Spinal cord (tissue), 10 donors: ENCODE measurements around the gene AP3B2. TPM values are rescaled to one million over a fixed set of nuclear protein-coding genes. Genes with fewer than 3 reads are reported as not detected.

Experiments used
- DNase-seq, 6 donors: peaks; one replicate each; pipeline versions ENCODE4 v3.0.0 to v3.0.0-alpha.2; 2013 to 2015; ENCODE audit warnings: low spot score in 6 of 6, low read depth in 4 of 6
- H3K27ac ChIP-seq: one replicate; pipeline ENCODE4 v1.5.1; 2013; ENCODE audit warnings: low read depth, low read length, control low read depth
- H3K27me3 ChIP-seq: one replicate; pipeline ENCODE4 v1.6.1; 2013; ENCODE audit warnings: low read length; ENCODE audit not compliant: control insufficient read depth, insufficient read depth
- H3K36me3 ChIP-seq: one replicate; pipeline ENCODE4 v1.6.1; 2013; ENCODE audit warnings: low read length; ENCODE audit not compliant: control insufficient read depth, insufficient read depth
- H3K4me1 ChIP-seq: one replicate; pipeline ENCODE4 v1.6.1; 2013; ENCODE audit warnings: low read length; ENCODE audit not compliant: control insufficient read depth, insufficient read depth
- H3K4me3 ChIP-seq: one replicate; pipeline ENCODE4 v1.5.1; 2013; ENCODE audit warnings: low read depth, low read length, control low read depth
- H3K9me3 ChIP-seq: one replicate; pipeline ENCODE4 v1.6.1; 2013; ENCODE audit warnings: low read length; ENCODE audit not compliant: control insufficient read depth, insufficient read depth
- WGBS: methylation state at CpG from one replicate; pipeline ENCODE4 v1.1.5; 2013; ENCODE audit warnings: missing lambda C conversion rate; ENCODE audit not compliant: insufficient coverage; 5-methylcytosine and 5-hydroxymethylcytosine counted together
- polyA plus RNA-seq, 2 donors: library from polyadenylated mRNA; unstranded; fragments of 120-200 nt; gene quantifications; one replicate each; pipeline ENCODE4 v1.2.1, GENCODE V29; 2013; ENCODE audit not compliant: insufficient read length in 2 of 2
- total RNA-seq, 2 donors: library from RNA; depleted of rRNA in 1 of 2; stranded (reverse); fragments of 120-200 nt in 1 of 2; fragments of >200 nt in 1 of 2; gene quantifications; one replicate each; pipeline versions ENCODE4 v1.2.3 to v1.2.4, GENCODE V29; 2013 to 2014
- donor health status: healthy.

Gene AP3B2
- total and polyA plus RNA-seq, 4 donors = 19.3 to 138 (median 71.7) TPM

GRCh38 chr15:82677720-82678323 lies 31.9 kb downstream of the AP3B2 start:
- Histone ChIP-seq H3K27ac (no peak overlapping the region), H3K36me3 (peaks cover 34% of the 10 kb centered on the region), H3K9me3 (no peaks in the 10 kb centered on the region), H3K4me1 (peaks cover 13% of the 10 kb centered on the region), H3K27me3 (peaks cover 7% of the 10 kb centered on the region), H3K4me3 (no peak overlapping the region)
- no peak for DNase-seq
- WGBS = 87% methylated on average over 4 of the region's 7 CpGs

GRCh38 chr15:82674873-82675272 lies 34.8 kb downstream of the AP3B2 start:
- H3K36me3 ChIP-seq = peaks cover 25% of the 10 kb centered on the region
- H3K4me3 ChIP-seq = no peak overlapping the region
- H3K27me3 ChIP-seq = no peaks in the 10 kb centered on the region
- H3K27ac ChIP-seq = no peak overlapping the region
- H3K4me1 ChIP-seq = peaks cover under 1% of the 10 kb centered on the region
- DNase-seq = no peak
- no peaks in the 10 kb centered on the region for H3K9me3 ChIP-seq
- 75% methylated on average over 2 of the region's 2 CpGs for WGBS

- DNase-seq = no peak
- Histone ChIP-seq H3K4me3 (no peak overlapping the region), H3K27me3 (no peaks in the 10 kb centered on the region), H3K4me1 (no peaks in the 10 kb centered on the region), H3K27ac (no peak overlapping the region), H3K9me3 (no peaks in the 10 kb centered on the region), H3K36me3 (peaks cover 29% of the 10 kb centered on the region)
- 76% methylated on average over 3 of the region's 4 CpGs for WGBS
Measured at GRCh38 chr15:82670699-82671098, 39.0 kb downstream of the AP3B2 start.

GRCh38 chr15:82666606-82667005 lies 43.1 kb downstream of the AP3B2 start:
- Histone ChIP-seq H3K4me1 (no peaks in the 10 kb centered on the region), H3K27me3 (no peaks in the 10 kb centered on the region), H3K9me3 (no peaks in the 10 kb centered on the region), H3K36me3 (peaks cover 69% of the 10 kb centered on the region), H3K27ac (no peak overlapping the region), H3K4me3 (no peak overlapping the region)
- DNase-seq = no peak
- WGBS = 94% methylated on average over 10 of the region's 10 CpGs

DNA sequence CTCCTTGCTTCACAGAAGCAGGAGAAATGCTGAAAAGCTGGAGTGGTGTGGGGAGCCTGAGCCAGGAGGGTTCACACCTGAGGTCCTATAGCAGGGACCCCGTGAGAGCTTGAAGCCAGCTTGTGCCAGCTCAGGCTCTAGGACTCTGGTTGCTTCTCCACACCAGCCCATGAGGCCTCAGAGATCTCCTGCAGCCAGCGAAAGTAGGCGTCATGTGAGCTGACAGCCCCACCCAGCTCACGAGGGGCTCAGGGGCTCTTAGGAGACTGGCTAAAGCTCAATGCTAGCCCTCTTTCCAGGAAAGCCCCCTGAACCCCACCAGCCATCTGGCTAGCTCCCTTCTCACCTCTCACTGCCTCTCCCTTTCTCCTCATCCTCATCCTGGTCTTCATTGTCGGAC lies 45.7 kb downstream of the AP3B2 start:
- no peak for DNase-seq
- Histone ChIP-seq H3K27me3 (no peaks in the 10 kb centered on the region), H3K4me1 (no peaks in the 10 kb centered on the region), H3K27ac (no peak overlapping the region), H3K9me3 (no peaks in the 10 kb centered on the region), H3K36me3 (peaks cover 82% of the 10 kb centered on the region), H3K4me3 (no peak overlapping the region)
- WGBS = 90% methylated on average over 5 of the region's 5 CpGs

GRCh38 chr15:82663186-82663600 lies 46.5 kb downstream of the AP3B2 start:
- no peaks in the 10 kb centered on the region for H3K9me3 ChIP-seq
- H3K27ac ChIP-seq = no peak overlapping the region
- H3K4me3 ChIP-seq = no peak overlapping the region
- H3K4me1 ChIP-seq = no peaks in the 10 kb centered on the region
- H3K27me3 ChIP-seq = no peaks in the 10 kb centered on the region
- H3K36me3 ChIP-seq = peaks cover 85% of the 10 kb centered on the region
- 17% methylated on average over 2 of the region's 4 CpGs for WGBS
- peak in 1 of 6 donors; percentile 55 for DNase-seq

DNA sequence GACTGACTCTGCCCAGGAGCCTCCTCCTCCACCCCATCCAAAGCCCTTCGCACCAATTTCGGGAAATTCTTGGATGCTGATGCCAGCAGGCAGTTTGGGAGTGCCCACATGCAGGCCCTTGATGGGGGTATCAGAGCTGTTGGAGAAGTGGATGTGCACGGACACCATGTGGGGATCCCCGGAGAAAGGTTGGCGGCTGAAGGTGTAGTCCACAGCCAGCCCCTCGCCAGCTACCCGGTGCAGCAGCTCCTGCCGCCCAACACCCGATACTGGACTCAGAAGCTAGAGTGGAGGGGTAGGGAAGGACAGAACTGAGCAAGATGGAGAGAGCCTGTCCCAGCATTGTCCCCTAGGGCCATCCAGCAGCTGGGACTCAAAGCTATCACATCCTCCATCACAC lies 47.0 kb downstream of the AP3B2 start:
- H3K27me3 ChIP-seq = no peaks in the 10 kb centered on the region
- 93% methylated on average over 7 of the region's 9 CpGs for WGBS
- H3K4me3 ChIP-seq = no peak overlapping the region
- no peak overlapping the region for H3K27ac ChIP-seq
- no peaks in the 10 kb centered on the region for H3K4me1 ChIP-seq
- no peak for DNase-seq
- peaks cover 81% of the 10 kb centered on the region for H3K36me3 ChIP-seq
- H3K9me3 ChIP-seq = no peaks in the 10 kb centered on the region

DNA sequence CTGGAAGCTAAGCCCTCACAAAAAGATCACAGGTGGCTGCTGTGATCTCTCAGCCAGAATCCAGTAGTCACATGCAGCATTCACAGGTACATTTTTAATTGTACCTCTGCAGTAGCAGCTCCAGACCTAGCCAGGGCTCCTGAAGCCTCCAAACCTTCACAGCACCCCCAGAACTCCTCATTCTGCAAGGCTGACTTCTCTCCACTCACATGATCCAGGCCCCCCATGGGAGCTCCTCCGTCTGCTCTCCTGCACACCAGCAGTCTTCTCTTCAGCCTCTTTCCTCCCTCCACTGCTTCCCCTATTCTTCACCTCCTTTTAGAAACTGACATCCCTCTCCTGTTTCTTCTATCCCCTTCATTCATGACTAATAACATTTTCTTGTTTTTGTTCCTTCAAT lies 49.3 kb downstream of the AP3B2 start:
- Histone ChIP-seq H3K4me3 (no peak overlapping the region), H3K27ac (no peak overlapping the region), H3K27me3 (no peaks in the 10 kb centered on the region), H3K36me3 (peaks cover 67% of the 10 kb centered on the region), H3K9me3 (no peaks in the 10 kb centered on the region), H3K4me1 (no peaks in the 10 kb centered on the region)
- no peak for DNase-seq
- 50% methylated on average over 1 of the region's 1 CpG for WGBS

DNA sequence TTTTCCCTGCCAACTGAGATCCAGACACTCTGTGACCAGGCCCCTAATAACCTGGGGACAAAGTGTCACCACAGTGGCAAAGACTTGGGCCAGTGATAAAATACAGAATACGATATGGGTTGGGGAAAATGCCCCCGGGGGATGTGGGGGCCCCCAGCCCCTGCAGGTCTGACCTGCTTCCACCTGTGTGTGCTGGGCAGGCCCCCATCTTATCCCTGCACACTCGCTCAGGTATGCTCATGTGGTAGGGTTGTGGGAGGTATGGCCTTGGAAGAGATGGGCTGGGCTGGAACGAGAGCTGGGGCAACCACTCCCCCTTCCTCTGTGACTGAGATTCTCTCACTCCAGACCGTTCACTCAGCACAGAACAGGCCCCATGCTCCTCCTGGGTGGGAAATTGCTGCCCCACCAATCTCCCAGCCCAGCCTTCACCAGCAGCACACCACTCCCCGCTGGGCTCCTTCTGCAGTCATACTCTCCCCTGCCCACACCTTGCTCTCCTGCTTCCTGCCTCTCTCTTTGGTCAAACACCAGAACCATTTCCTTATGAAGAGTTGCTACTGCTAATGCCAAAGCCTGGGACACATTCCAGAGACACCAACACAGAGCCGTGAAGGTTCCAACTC lies 52.9 kb downstream of the AP3B2 start:
- no peak overlapping the region for H3K27ac ChIP-seq
- 68% methylated on average over 5 of the region's 7 CpGs for WGBS
- H3K4me3 ChIP-seq = no peak overlapping the region
- peaks cover 31% of the 10 kb centered on the region for H3K36me3 ChIP-seq
- H3K27me3 ChIP-seq = no peaks in the 10 kb centered on the region
- no peak for DNase-seq
- H3K9me3 ChIP-seq = no peaks in the 10 kb centered on the region
- no peaks in the 10 kb centered on the region for H3K4me1 ChIP-seq

GRCh38 chr15:82655606-82656005 lies 54.1 kb downstream of the AP3B2 start:
- 74% methylated on average over 3 of the region's 3 CpGs for WGBS
- no peaks in the 10 kb centered on the region for H3K9me3 ChIP-seq

More at GRCh38 chr15:82655606-82656005, 54.1 kb downstream of the AP3B2 start:
- DNase-seq = no peak
- no peak overlapping the region for H3K4me3 ChIP-seq
- H3K27me3 ChIP-seq = no peaks in the 10 kb centered on the region
- no peak overlapping the region for H3K27ac ChIP-seq
- H3K36me3 ChIP-seq = peaks cover 24% of the 10 kb centered on the region
- H3K4me1 ChIP-seq = no peaks in the 10 kb centered on the region
